Measurements from ENCODE around the gene SYDE2. TPM values are rescaled to one million over a fixed set of nuclear protein-coding genes. Genes with fewer than 3 reads are reported as not detected.
A peak's percentile ranks its signal among the peaks of the same experiment; 100 is the strongest.

Gene SYDE2
- total and polyA plus RNA-seq, 9 of the 15 experiments (the other 6 are each of a cell fraction or from before 2014, with no cell fraction given), result 0.39 to 8.7 (median 4.5) TPM

DNA sequence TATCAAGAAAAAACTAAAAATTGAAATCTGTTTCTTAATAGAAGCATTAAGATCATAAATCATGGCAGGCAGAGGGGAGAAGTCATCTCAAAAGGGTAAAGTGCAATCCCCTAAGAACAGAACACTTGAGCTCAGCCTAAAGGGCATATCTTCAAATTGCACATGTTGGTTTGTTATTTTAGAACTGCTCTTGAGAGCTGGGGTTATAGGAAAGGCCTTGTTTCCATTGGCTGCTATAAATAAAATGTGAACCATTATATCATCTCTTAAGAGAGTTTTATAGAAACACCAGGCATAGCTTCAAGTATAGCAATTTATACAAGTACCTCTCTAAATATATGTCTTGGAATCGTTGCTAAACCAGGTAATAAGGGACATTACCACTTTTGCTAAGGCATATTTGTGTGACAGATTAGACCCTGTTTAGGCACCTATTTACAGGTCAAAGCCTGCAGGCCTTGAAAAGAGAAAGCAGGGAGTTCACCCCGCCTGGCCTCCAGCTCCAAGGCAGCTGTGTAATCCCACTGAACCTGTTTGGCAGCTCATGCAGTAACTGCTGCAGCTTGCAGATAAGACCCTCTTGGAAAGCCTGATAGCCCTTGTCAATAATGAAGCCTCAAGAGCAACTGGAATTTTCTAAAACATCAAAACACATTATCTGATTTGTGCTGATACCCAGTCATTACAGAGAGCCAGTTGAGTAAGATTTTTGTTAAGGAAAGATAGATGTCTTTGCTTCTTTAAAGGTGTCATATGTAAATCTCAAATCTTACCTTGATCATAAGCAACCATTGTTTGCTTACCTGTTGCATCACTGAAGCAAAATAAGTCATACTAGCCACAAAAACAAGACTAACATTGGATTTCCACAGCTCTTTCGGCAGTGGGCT is 24.2 kb upstream of the SYDE2 start (continued):
- TF ChIP-seq, protein P1, sequence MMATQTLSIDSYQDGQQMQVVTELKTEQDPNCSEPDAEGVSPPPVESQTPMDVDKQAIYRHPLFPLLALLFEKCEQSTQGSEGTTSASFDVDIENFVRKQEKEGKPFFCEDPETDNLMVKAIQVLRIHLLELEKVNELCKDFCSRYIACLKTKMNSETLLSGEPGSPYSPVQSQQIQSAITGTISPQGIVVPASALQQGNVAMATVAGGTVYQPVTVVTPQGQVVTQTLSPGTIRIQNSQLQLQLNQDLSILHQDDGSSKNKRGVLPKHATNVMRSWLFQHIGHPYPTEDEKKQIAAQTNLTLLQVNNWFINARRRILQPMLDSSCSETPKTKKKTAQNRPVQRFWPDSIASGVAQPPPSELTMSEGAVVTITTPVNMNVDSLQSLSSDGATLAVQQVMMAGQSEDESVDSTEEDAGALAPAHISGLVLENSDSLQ (IDR thresholded peaks at IDR 0.05), result peak; percentile 87
- no peak for TF ChIP-seq RBM39 (optimal IDR thresholded peaks at IDR 0.05; ENCODE audit: low read depth, low read length)
- TF ChIP-seq ZNF3 (CRISPR knock-in tag; IDR thresholded peaks at IDR 0.05), result no peak
- peak; percentile 91 for TF ChIP-seq ZNF584 (CRISPR knock-in tag; IDR thresholded peaks at IDR 0.05; ENCODE audit: low read depth)
- peak; percentile 81 for TF ChIP-seq NEUROD1 (IDR thresholded peaks at IDR 0.05; ENCODE audit: borderline replicate concordance, low read depth, low read length, partially characterized antibody)
- peak in 1 of 2 experiments; percentile 48; a peak in 1 of 4 replicates for TF ChIP-seq ZNF639 (CRISPR knock-in tag; conservative IDR thresholded peaks at IDR 0.05 in 1 of 2, IDR thresholded peaks at IDR 0.05 in 1 of 2)
- TF ChIP-seq MEF2D (tag; conservative IDR thresholded peaks at IDR 0.05; ENCODE audit: low read depth), result peak; percentile 83
- TF ChIP-seq, protein P2, sequence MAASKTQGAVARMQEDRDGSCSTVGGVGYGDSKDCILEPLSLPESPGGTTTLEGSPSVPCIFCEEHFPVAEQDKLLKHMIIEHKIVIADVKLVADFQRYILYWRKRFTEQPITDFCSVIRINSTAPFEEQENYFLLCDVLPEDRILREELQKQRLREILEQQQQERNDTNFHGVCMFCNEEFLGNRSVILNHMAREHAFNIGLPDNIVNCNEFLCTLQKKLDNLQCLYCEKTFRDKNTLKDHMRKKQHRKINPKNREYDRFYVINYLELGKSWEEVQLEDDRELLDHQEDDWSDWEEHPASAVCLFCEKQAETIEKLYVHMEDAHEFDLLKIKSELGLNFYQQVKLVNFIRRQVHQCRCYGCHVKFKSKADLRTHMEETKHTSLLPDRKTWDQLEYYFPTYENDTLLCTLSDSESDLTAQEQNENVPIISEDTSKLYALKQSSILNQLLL (CRISPR knock-in tag; IDR thresholded peaks at IDR 0.05; ENCODE audit: borderline replicate concordance), result no peak
- no peak for TF ChIP-seq ZNF263 (CRISPR knock-in tag; IDR thresholded peaks at IDR 0.05; ENCODE audit: borderline replicate concordance)
- no peak for TF ChIP-seq ZNF146 (CRISPR knock-in tag; IDR thresholded peaks at IDR 0.05; ENCODE audit: unreplicated experiment)
- TF ChIP-seq ZNF121 (CRISPR knock-in tag; conservative IDR thresholded peaks at IDR 0.05), result no peak
- TF ChIP-seq, protein P3, sequence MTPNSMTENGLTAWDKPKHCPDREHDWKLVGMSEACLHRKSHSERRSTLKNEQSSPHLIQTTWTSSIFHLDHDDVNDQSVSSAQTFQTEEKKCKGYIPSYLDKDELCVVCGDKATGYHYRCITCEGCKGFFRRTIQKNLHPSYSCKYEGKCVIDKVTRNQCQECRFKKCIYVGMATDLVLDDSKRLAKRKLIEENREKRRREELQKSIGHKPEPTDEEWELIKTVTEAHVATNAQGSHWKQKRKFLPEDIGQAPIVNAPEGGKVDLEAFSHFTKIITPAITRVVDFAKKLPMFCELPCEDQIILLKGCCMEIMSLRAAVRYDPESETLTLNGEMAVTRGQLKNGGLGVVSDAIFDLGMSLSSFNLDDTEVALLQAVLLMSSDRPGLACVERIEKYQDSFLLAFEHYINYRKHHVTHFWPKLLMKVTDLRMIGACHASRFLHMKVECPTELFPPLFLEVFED (CRISPR knock-in tag; conservative IDR thresholded peaks at IDR 0.05), result no peak
- TF ChIP-seq MAFG (tag; conservative IDR thresholded peaks at IDR 0.05), result 0 out of 2 replicates have a peak, but pooled peaks have one; percentile 15
- peak; percentile 95 for TF ChIP-seq SMARCC2 (IDR thresholded peaks at IDR 0.05; ENCODE audit: low read depth)
- no peak for TF ChIP-seq ZNF699 (CRISPR knock-in tag; IDR thresholded peaks at IDR 0.05; ENCODE audit: insufficient replicate concordance)
- no peak for TF ChIP-seq ARID2 (IDR thresholded peaks at IDR 0.05)
- TF ChIP-seq RCOR1 (IDR thresholded peaks at IDR 0.05; ENCODE audit: borderline replicate concordance in 1 of 2, low read depth in 2 of 2, low read length in 2 of 2), result peak; percentile 70 to 98; a peak in 3 of 4 replicates
- peak; percentile 96; the same call in 1 of the 2 replicates for TF ChIP-seq CHAMP1 (IDR thresholded peaks at IDR 0.05)
